Measurements from ENCODE around the gene CTR9.

CTR9 gene

DNA sequence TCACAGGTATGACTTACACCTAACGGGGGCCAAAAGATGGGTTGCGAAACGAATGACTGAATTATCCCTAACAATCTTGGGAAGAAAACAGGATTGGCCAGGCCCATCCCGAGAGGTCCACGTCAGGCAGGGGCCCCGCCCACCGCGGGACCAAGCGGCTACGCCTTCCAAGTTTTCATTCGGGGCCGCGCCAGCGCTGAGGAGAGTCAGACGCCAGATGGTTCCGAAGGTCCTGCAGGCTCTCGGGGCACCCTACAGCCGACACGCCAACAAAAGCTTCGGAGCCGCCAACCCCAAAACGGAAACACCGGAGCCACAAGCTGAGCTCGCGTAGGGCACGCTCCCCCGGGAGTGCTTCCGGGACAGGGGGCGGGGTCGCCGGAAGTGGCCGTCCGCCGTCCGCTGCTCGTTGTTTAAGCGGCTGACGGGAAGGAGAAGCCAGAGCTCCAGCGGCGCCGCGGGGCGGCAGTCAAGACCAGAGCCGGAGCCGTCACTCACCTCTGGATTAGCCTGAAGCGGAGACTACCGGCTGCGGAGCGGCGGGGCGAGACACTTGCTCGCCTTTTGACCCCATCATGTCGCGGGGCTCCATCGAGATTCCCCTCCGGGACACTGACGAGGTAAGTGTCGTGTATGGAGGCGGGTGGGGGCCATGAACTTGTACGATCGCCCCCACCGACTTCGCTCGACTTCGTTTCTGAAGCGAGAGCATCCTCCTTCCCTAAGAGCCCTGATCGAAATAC, at the start of gene CTR9:
TSS of gene CTR9 (plus strand) at position 409 of the 743 bp plus-strand sequence. CDS start at position 576, 167 bp downstream.
- Histone ChIP-seq H3K36me3 (ENCODE audit: insufficient read depth, low read length) (peaks cover 17% of the 10 kb centered on the region), H3K79me2 (ENCODE audit: control insufficient read depth, insufficient read depth, low read length, unreplicated experiment) (peaks cover 16% of the 10 kb centered on the region), H3K27ac (ENCODE audit: low read depth, low read length) (peak within 1 kb of the TSS; percentile 88), H3K4me1 (ENCODE audit: control insufficient read depth, insufficient read depth, low read length, unreplicated experiment) (peaks cover 9% of the 10 kb centered on the region), H3K4me3 (ENCODE audit: low read depth, low read length) (peak within 1 kb of the TSS; percentile 89), H2AFZ (ENCODE audit: low read length, unreplicated experiment) (peak within 1 kb of the TSS; percentile 85), H3K27me3 (ENCODE audit: insufficient read depth, low read length) (no peaks in the 10 kb centered on the region)

DNA sequence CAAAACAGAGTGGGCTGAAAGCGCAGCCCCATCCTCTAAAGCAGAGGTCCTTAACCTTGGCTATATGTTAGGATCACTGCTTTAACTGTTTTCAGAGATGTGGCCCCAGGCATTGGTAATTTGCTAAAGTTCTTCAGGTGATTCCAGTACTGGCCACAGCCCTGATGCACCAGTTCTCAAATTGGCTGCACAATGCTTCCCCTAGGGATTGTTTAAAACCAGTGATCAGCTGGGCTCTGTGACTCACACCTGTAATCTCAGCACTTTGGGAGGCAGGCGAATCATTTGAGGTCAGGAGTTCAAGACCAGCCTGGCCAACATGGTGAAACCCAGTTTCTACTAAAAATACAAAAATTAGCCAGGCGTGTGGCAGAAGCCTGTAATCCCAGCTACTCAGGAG, 49.1 kb upstream of the CTR9 start:
- H2AFZ ChIP-seq (ENCODE audit: low read length, unreplicated experiment): no peak overlapping the region
- H3K4me3 ChIP-seq (ENCODE audit: low read depth, low read length): no peak overlapping the region
- H3K79me2 ChIP-seq (ENCODE audit: control insufficient read depth, insufficient read depth, low read length, unreplicated experiment): no peaks in the 10 kb centered on the region
- no peaks in the 10 kb centered on the region for H3K36me3 ChIP-seq (ENCODE audit: insufficient read depth, low read length)
- peaks cover 4% of the 10 kb centered on the region for H3K4me1 ChIP-seq (ENCODE audit: control insufficient read depth, insufficient read depth, low read length, unreplicated experiment)
- H3K27ac ChIP-seq (ENCODE audit: low read depth, low read length): no peak overlapping the region
- no peaks in the 10 kb centered on the region for H3K27me3 ChIP-seq (ENCODE audit: insufficient read depth, low read length)

DNA sequence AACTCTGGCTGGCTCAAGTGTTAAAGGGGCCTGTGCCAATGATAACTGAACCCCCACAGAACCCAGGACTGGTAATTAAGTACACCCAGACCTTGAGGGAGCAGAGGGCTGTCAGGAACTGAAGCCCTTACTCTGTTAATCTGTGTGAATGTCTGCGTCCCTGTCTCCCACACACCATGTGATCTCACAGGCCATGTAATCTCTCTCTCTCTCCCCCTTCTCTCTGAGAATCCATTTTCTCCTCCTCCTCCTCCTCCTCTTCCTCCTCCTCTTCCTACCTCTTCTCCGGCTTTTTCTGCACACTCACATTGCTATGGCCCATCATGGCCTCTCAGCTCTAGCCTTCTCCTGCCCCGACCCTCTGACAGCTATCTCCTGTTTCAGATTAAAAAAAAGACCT, 42.9 kb upstream of the CTR9 start:
- no peaks in the 10 kb centered on the region for H3K4me1 ChIP-seq (ENCODE audit: control insufficient read depth, insufficient read depth, low read length, unreplicated experiment)
- no peak overlapping the region for H3K4me3 ChIP-seq (ENCODE audit: low read depth, low read length)
- H2AFZ ChIP-seq (ENCODE audit: low read length, unreplicated experiment): no peak overlapping the region
- H3K27ac ChIP-seq (ENCODE audit: low read depth, low read length): no peak overlapping the region
- H3K27me3 ChIP-seq (ENCODE audit: insufficient read depth, low read length): no peaks in the 10 kb centered on the region; the same call in 1 of the 2 replicates
- H3K79me2 ChIP-seq (ENCODE audit: control insufficient read depth, insufficient read depth, low read length, unreplicated experiment): no peaks in the 10 kb centered on the region
- no peaks in the 10 kb centered on the region for H3K36me3 ChIP-seq (ENCODE audit: insufficient read depth, low read length)

DNA sequence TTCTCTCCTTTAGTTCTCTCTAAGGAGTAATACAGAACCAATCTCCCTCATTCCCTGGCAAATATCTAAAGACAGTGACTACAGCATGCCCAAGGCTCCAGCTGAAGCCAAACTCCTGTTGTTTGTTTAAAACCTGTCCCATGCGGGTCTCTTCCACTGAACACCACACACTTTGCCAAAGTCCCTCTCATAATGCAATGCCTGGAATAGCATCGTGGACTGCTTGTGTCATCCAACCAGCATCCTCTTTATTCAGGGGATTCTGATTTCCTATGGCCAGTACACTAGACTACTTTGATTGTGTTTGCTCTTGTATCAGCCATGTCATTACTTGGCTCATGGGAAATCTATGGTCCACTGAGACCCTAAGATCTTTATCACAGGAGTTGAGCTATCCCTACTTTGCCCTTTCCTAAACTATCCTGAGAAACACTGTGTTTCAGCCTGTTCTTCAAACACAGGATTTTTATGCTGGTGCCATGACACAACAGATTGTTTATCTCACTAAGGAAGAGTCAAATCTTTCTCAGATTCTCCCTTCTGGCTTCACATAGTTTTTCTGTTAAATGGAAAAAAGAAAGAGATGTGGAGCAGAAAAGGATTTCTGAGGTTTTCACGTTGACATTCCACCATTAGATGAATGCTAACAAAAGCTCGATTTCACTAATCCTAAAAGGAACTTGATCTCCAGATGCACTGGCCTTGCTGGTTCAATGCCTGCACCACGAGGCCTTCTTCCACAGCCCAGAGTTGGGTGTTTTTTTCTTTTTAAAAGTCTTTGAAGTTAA, 41.6 kb upstream of the CTR9 start:
- Histone ChIP-seq H3K27ac (ENCODE audit: low read depth, low read length) (no peak overlapping the region), H3K4me1 (ENCODE audit: control insufficient read depth, insufficient read depth, low read length, unreplicated experiment) (no peaks in the 10 kb centered on the region), H3K36me3 (ENCODE audit: insufficient read depth, low read length) (no peaks in the 10 kb centered on the region), H3K27me3 (ENCODE audit: insufficient read depth, low read length) (no peaks in the 10 kb centered on the region; the same call in 1 of the 2 replicates), H3K4me3 (ENCODE audit: low read depth, low read length) (no peak overlapping the region), H3K79me2 (ENCODE audit: control insufficient read depth, insufficient read depth, low read length, unreplicated experiment) (no peaks in the 10 kb centered on the region), H2AFZ (ENCODE audit: low read length, unreplicated experiment) (no peak overlapping the region)

DNA sequence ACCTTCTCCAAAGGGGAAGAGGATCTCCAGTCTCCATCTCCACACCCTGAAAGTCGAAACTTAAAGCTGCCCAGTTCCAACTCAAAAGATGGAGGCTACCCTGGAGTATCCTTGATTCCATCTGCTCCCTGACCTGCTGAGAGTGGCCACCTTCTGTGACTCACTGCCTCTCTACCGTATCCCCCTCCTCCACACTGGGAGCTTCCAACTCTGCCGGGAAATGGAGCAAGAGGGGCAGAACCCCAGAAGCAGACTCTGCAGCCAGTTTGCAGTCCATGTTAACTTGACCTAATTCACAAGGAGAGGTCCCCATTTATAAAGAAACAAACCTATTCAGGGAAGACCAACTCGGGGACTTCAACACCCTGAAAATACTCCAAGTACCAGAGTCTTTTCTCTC, 35.5 kb upstream of the CTR9 start:
- 0 out of 2 replicates have a peak, but pooled peaks cover 3% of the 10 kb centered on the region for H3K27me3 ChIP-seq (ENCODE audit: insufficient read depth, low read length)
- H3K4me1 ChIP-seq (ENCODE audit: control insufficient read depth, insufficient read depth, low read length, unreplicated experiment): no peaks in the 10 kb centered on the region
- no peak overlapping the region for H3K4me3 ChIP-seq (ENCODE audit: low read depth, low read length)
- H3K36me3 ChIP-seq (ENCODE audit: insufficient read depth, low read length): no peaks in the 10 kb centered on the region
- H2AFZ ChIP-seq (ENCODE audit: low read length, unreplicated experiment): no peak overlapping the region
- H3K27ac ChIP-seq (ENCODE audit: low read depth, low read length): no peak overlapping the region
- H3K79me2 ChIP-seq (ENCODE audit: control insufficient read depth, insufficient read depth, low read length, unreplicated experiment): no peaks in the 10 kb centered on the region

DNA sequence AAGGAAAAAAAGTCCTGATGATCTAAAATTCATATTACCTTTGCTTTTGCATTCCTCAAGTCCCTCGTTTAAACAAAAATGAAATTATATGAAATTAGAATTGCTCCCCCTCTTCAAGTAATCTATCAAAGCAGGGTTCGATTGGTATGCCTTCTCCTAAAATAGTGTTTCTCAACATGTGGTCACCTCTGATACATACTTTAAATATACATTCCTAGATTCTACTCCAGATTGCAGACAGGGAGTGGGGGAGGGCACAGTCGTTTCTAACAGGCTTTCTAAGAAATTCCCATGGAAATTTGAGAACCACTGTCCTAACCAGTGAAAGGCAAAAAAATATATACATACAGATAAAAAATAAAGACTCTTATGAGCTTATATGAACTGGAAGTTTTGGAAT, 34.9 kb upstream of the CTR9 start:
- Histone ChIP-seq H3K4me3 (ENCODE audit: low read depth, low read length) (no peak overlapping the region), H3K27ac (ENCODE audit: low read depth, low read length) (no peak overlapping the region), H3K4me1 (ENCODE audit: control insufficient read depth, insufficient read depth, low read length, unreplicated experiment) (no peaks in the 10 kb centered on the region), H3K36me3 (ENCODE audit: insufficient read depth, low read length) (no peaks in the 10 kb centered on the region), H3K79me2 (ENCODE audit: control insufficient read depth, insufficient read depth, low read length, unreplicated experiment) (no peaks in the 10 kb centered on the region), H2AFZ (ENCODE audit: low read length, unreplicated experiment) (no peak overlapping the region), H3K27me3 (ENCODE audit: insufficient read depth, low read length) (0 out of 2 replicates have a peak, but pooled peaks cover 3% of the 10 kb centered on the region)

DNA sequence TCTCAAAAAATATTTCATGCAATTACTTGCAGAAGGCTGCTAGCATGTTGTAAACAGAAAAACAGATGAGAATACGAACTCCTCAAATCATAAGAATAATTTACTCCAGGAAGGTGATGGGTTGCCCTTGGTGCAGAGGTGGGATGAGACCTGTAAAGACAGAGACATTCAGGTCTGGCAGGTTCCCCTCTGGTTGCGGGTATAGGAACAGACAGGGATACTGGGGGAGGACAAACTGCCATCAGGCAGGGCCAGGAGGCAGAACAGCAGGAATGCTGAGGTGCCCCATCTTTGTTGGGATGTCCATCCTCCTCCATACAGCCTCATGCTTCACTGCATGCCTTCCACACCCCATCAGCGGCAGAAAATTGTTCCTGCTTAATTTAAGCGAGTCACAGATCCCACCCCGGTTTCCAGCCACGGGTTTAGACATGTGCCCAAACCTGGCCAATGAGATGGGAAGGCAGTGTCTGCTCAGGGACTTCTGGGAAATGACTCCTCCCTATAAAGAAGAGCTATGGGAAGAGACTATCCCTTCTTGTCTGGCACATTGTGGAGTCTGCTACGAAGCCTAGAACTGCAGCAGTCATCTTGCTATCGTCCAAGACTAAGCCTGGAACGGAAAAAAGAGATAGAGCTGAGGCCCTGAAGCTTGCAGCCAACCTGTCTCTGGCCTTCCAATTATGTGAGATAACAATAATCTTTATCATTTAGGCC, 34.3 kb upstream of the CTR9 start:
- 0 out of 2 replicates have a peak, but pooled peaks cover 3% of the 10 kb centered on the region for H3K27me3 ChIP-seq (ENCODE audit: insufficient read depth, low read length)
- no peak overlapping the region for H3K27ac ChIP-seq (ENCODE audit: low read depth, low read length)
- H3K36me3 ChIP-seq (ENCODE audit: insufficient read depth, low read length): no peaks in the 10 kb centered on the region
- H2AFZ ChIP-seq (ENCODE audit: low read length, unreplicated experiment): no peak overlapping the region
- H3K79me2 ChIP-seq (ENCODE audit: control insufficient read depth, insufficient read depth, low read length, unreplicated experiment): no peaks in the 10 kb centered on the region
- H3K4me3 ChIP-seq (ENCODE audit: low read depth, low read length): no peak overlapping the region
- no peaks in the 10 kb centered on the region for H3K4me1 ChIP-seq (ENCODE audit: control insufficient read depth, insufficient read depth, low read length, unreplicated experiment)

DNA sequence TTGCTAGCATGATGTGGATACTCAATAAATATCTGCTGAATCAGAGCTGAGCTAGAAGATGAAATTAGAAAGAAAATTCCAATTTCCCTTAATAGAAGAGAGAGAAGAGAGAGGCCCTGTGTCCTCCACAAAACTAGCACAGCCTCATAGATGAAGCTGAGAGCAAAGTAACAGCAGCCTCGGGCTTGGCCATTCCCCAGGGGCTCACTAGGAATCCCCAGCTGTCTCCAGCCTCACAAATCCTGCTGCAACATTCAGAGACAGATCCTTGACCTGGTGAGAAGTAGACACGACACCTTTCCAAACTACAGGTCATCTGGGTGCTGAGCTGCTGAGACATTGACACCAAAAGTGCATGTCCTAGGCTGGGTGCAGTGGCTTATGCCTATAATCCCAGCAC, 31.4 kb upstream of the CTR9 start:
- H3K36me3 ChIP-seq (ENCODE audit: insufficient read depth, low read length): no peaks in the 10 kb centered on the region
- 0 out of 2 replicates have a peak, but pooled peaks cover 3% of the 10 kb centered on the region for H3K27me3 ChIP-seq (ENCODE audit: insufficient read depth, low read length)
- no peak overlapping the region for H3K4me3 ChIP-seq (ENCODE audit: low read depth, low read length)
- H3K79me2 ChIP-seq (ENCODE audit: control insufficient read depth, insufficient read depth, low read length, unreplicated experiment): no peaks in the 10 kb centered on the region
- no peaks in the 10 kb centered on the region for H3K4me1 ChIP-seq (ENCODE audit: control insufficient read depth, insufficient read depth, low read length, unreplicated experiment)
- no peak overlapping the region for H2AFZ ChIP-seq (ENCODE audit: low read length, unreplicated experiment)
- H3K27ac ChIP-seq (ENCODE audit: low read depth, low read length): no peak overlapping the region

DNA sequence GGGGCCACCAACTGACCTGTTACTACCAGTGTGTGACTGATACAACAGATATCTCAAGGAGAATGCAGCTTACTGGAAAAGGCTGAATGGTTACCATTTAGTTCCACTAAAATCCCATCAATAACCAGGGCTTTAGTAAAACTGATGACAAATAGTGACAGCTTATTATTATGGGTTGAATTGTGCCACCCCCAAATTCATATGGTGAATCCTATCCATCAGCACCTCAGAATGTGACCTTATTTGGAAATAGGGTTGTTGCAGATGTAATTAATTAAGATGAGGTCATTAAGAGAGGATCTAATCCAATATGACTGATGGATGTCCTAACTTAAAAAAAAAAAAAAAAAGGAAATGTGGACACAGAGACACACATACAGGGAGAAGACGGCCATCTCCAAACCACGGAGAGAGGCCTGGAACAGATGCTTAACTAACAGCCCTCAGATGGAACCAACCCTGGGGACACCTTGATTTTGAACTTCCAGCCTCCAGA, 30.1 kb upstream of the CTR9 start:
- Histone ChIP-seq H3K4me1 (ENCODE audit: control insufficient read depth, insufficient read depth, low read length, unreplicated experiment) (peaks cover 9% of the 10 kb centered on the region), H3K36me3 (ENCODE audit: insufficient read depth, low read length) (no peaks in the 10 kb centered on the region), H3K27me3 (ENCODE audit: insufficient read depth, low read length) (0 out of 2 replicates have a peak, but pooled peaks cover 3% of the 10 kb centered on the region), H3K4me3 (ENCODE audit: low read depth, low read length) (no peak overlapping the region), H3K79me2 (ENCODE audit: control insufficient read depth, insufficient read depth, low read length, unreplicated experiment) (no peaks in the 10 kb centered on the region), H3K27ac (ENCODE audit: low read depth, low read length) (no peak overlapping the region), H2AFZ (ENCODE audit: low read length, unreplicated experiment) (no peak overlapping the region)

DNA sequence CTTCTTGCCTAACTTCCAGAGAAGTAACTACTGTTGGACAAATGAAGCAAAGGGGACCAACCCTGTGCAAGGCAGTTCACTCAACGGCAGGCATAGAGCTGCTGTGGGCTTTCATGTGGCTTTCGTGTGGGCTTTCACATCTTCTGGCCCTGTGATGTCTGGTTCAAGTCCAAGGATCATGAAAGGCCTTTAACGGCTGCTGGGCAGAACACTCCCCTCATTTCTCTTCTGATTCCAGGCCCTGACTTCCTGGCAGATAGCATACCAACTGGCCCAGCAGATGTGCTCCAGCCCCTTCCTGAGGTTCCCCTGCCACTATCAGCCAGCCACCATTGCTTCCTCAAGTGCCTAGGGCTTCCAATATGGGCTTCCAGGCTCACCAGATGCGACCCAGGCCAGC, 28.7 kb upstream of the CTR9 start:
- H3K4me3 ChIP-seq (ENCODE audit: low read depth, low read length): no peak overlapping the region
- H3K27ac ChIP-seq (ENCODE audit: low read depth, low read length): no peak overlapping the region
- no peaks in the 10 kb centered on the region for H3K79me2 ChIP-seq (ENCODE audit: control insufficient read depth, insufficient read depth, low read length, unreplicated experiment)
- peaks cover 9% of the 10 kb centered on the region for H3K4me1 ChIP-seq (ENCODE audit: control insufficient read depth, insufficient read depth, low read length, unreplicated experiment)
- no peak overlapping the region for H2AFZ ChIP-seq (ENCODE audit: low read length, unreplicated experiment)
- H3K27me3 ChIP-seq (ENCODE audit: insufficient read depth, low read length): 0 out of 2 replicates have a peak, but pooled peaks cover 3% of the 10 kb centered on the region
- H3K36me3 ChIP-seq (ENCODE audit: insufficient read depth, low read length): no peaks in the 10 kb centered on the region

All from ACC112 (cell line).